DMS153 (cell line): ENCODE measurements around the gene TMPRSS13.
"Not testable (repeated sequence)": the region's sequence is repeated elsewhere in the genome, so short reads cannot be mapped to it uniquely, and the experiment has no call there.

Source experiments
- DNase-seq: peaks from one replicate; lab custom pipeline; 2025; lab: John Stamatoyannopoulos, UW

Gene TMPRSS13

GRCh38 chr11:117871784-117872183, 57.4 kb downstream of the TMPRSS13 start:
- DNase-seq, result no peak

GRCh38 chr11:117871160-117871559, 58.0 kb downstream of the TMPRSS13 start:
- no peak for DNase-seq

DNA sequence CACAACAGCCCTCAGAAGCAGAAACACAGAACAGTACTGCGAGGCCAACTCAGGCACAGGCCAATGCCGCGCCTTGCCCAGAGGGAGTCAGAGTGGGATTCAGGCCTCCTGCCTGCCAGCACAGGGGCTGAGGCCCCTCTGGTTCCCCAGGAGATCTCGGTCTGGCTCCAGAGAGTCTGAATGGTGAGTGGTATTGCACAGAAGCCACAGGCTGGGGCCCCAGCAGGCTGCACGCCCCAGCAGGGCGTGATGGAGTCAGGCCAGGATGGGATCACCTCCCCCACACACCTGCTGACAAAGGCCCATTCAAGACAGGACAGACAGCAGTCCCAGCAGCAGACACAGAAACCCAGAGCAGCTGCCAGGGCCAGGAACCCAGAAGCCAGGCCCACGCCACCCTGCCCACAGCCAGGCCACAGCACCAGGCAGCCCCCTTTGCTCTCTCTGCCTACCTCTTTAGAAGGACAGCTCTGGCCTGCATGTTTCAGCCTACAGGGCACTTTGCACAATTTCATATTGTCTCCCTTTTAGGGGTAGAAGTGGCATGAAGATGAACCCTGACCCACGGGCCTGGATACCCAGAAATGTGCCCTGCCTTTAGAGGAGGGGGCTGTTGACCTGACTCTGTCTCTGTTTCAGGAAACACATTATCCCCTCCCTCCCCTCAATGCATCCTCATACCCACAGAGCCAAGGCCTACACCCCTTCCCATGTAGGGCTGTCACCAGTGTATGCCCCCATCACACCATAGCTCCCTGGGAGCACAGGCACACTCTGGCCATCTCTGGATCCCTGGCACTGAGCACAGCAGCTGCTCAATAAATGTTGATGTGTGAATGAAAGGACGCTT, 58.9 kb downstream of the TMPRSS13 start:
- peak; percentile 10 for DNase-seq

GRCh38 chr11:117869604-117870003, 59.6 kb downstream of the TMPRSS13 start:
- DNase-seq, result no peak

DNA sequence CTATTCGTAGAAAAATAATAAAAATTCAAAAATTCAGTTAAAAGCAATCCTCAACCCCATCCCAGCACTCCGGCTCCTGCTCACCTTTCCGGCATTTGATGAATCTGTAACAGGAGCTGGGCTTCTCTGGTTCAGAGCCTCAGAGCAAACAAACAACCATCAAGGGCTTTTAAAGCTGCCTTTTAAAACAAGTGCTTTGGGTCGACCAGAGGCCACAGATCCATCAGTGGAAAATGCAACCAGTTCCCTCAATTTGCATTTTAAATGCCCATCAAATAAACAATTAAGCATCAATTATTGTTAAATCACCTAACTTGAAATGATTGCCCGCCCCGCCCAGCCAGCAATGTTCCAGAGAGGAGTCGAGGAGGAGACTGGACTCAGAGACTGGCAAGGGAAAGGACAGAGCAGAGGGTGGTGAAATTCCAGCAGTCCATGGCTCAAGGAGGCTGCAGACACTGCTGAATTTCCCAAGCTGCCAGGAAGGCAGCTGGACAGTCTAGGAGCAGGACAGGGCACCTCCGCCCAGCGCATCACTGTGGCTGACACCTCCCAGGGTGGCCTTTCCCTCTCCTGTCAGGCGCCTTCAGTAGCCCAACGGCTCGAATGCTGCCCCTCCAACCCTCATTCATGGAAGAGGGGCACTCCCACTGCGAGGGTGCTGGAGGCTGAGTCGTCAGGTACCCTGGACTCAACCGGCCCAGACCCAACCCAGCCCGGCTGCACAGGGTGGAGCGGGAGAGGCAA, 60.2 kb downstream of the TMPRSS13 start:
- peak; percentile 53 for DNase-seq

DNA sequence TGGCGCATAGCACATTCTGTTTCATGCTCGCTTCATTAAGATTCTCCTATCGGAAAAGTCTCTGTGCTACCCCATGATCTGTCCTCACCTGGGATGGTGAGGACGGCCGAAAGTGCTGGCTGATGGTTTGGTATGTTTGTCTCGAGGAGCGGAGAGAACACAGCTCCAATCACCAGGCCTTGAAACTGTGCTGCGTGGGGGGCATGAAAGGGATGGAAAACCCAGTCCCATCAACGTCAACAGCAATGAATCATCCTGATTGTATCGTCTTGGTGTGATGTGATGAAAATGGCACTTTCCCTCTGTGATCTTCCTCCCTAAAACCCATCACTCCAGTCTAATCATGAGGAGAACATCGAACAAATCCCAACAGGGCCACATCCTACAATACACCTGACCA, 61.1 kb downstream of the TMPRSS13 start:
- no peak for DNase-seq

GRCh38 chr11:117866526-117866925, 62.7 kb downstream of the TMPRSS13 start:
- DNase-seq, result no peak

GRCh38 chr11:117865546-117865945, 63.7 kb downstream of the TMPRSS13 start:
- DNase-seq, result not testable (repeated sequence)

DNA sequence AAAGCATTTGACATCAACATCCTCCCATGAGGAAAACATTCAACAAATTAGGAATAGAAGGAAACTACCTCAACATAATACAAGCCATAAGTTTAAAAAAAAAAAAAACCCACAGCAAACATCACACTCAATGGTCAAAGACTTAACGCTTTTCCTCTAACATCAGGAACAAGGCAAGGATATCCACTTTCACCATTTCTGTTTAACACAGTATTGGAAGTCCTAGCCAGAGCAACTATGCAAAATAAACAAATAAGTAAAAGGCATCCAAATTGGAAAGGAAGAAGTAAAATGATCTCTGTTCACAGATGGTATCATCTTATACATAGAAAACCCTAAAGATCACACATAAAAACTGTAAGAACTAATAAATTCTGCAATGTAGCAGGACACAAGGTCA, 65.8 kb downstream of the TMPRSS13 start:
- DNase-seq, result no peak

- no peak for DNase-seq
Measured at GRCh38 chr11:117862753-117863152, 66.4 kb downstream of the TMPRSS13 start.

DNA sequence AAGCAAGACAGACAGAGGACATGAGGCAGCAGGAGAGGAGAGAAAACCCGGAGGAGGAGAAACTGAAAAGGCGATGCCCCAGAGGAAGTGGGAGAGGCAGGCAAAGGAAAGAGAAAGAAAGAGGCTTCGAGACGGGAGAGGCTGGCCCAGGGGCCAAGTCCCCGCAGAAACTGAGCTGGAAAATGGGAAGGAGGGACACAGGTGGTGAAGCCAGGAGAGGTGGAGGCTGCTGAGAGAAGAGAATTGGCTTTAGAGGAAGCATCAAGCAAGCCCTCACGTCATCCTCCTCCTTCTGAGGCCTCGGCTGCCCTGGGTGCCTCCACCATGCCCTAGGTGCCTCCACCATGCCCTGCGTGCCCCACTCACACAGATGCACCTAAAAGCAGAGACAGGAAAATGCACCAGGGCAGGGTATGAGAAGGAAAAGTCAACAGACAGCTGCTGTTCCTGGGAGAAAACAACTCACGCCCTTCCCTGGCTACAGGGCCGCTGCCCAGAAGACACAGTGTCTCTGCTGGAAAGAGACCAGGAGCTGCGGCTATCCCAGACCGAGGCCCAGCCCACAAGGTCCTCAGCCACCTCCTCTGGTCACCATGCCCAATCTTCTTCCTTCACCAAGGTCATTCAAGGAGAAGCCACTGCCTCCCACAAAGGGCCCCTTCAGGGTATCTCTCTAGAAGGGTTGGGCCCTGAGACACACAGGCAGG, 67.0 kb downstream of the TMPRSS13 start:
- DNase-seq, result no peak

DNA sequence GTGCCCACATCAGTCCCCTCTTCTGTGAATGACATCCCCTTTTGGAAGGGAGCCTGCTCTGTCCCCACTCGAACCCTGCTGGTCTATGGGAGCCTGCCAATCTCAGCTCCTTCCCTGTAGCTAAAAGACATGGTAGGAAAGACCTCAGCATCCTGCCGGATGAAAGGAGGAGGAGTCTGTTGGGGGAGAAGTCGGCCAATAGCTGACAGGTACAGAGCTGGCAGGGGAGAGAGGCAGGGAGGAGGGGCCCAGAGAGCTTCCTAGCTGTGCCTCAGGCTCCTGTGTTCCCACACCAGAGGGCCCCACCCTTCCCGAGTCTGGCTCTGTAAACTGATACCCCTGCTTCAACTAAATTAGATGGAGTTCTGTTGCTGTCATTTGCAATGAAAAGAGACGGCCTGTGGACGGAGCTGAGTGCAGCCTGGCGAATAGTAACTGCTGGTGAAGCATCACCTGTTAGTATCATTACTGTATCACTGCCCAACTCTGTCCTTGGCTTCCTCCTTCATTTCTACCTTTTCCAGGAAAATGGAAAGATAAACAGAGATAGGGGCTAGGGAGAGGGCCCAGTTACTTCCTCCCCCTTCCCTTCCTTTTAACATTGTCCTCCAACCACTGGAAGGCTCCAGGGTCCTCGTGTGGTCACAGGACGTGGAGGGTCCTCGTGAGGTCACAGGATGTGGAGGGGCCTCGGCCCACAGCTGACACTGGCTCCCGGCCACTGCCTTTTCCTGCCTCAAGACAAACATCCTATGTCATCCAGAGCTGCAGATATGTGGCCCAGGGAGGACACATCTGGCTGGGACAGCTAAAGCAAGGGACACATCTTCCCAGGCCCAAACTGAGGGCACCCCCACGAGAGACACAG, 67.8 kb downstream of the TMPRSS13 start:
- peak; percentile 90 for DNase-seq

- DNase-seq, result no peak
Measured at GRCh38 chr11:117860139-117860538, 69.1 kb downstream of the TMPRSS13 start.

GRCh38 chr11:117859488-117860112, 69.6 kb downstream of the TMPRSS13 start:
- no peak for DNase-seq

DNA sequence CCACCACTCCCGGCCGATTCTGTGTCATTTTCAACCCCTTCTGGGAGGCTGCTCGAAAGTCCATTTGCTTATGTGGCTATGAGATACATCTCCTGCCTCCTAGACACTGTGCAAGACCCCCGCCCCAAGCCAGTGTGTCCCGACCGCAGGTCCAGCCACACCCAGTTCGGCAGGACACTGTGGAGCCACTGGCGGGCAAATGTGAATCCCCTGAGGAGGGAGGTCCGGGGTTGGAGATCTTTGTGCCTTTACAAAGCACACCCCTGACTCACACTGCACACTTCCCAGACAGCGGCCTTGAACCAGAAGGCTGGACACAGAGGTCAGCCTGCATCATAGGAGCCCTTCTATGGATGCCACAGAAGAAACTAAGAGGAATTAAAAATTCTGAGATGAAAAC, 70.1 kb downstream of the TMPRSS13 start:
- no peak for DNase-seq

GRCh38 chr11:117857734-117858414, 71.3 kb downstream of the TMPRSS13 start:
- no peak for DNase-seq

DNA sequence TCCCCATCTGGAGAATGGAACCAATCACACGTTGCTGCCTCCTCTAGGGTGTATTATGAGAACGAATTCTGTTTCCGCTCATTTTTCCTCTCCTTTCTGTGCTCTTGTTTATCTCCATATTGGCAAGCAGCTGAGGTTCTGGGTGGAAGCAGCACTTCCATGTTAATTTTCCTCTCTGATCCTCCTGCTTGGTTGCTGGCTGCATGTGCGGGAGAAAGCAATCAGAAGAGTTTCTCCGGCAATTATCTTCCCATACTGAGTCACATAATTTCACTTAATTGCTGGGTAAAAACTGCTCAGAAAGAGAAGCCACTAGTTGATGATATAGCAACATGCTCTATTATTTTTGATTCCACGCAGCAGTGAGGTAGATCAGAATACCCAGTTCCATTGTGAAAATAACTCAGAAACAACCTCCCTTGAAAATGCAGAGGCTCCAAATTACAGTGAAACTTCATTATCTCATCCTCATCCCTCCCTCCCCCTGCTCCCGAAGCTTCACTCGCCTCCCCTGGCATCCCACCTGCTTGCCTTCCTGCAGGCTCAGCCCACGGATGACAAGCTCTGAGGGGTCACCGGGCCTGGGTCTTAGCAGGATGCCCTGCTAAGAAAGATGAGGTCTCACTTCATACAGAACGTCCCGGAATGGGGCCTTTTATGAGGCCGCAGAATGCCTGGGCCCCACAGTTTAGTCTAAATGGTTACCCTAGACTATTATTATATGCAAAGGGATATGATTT, 73.1 kb downstream of the TMPRSS13 start:
- DNase-seq, result no peak

DNA sequence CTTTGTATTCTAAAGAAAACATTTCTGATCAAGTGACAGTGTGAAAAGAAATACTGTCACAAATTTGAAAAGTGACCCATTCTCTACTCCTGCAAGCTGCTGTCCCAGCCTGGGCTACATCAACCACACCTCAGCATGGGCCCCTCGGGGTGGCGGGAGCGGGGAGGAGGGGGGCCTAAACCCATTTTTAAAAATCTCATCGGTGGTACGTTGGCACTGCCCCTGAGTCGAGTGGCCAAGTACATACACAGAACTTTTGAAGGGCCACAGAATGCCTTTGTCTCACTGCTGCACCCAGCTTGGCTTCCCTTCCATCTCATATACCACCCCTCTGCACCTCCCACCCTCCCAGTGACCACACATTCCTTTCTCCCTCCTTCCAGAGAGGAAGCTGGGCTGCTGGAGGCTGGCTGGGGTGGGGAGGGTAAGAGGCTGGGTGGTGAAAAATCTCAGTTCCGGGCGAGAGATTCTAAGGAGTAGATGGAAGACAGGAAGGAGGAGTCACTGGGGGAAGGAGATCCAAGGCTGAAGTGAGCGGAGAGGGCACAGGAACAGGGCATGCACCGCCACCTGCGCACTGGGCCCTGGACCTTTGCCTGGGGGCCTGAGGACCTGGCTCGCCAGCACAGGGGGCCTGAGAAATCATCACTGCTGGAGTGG, 73.9 kb downstream of the TMPRSS13 start:
- no peak for DNase-seq

DNA sequence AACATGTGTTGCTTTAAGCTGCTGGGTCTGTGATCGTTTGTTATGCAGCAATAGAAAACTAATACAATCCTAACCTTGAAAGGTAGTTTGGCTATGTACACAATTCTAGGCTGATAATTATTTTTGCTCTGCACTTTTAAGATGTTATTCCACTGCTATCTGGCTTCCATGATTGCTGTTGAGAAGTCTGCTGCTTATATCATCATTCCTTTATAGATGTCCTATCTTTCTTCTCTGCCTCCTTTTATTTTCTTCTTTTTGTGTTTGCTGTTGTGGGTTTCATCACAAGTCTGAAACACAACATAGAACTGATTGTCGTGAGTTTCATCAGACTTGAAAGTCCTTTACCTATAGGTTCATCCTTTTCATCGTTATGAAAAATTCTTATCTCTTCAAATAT, 76.9 kb downstream of the TMPRSS13 start:
- no peak for DNase-seq
